ENCODE measurements around the gene CCDC6.

CCDC6 gene

DNA sequence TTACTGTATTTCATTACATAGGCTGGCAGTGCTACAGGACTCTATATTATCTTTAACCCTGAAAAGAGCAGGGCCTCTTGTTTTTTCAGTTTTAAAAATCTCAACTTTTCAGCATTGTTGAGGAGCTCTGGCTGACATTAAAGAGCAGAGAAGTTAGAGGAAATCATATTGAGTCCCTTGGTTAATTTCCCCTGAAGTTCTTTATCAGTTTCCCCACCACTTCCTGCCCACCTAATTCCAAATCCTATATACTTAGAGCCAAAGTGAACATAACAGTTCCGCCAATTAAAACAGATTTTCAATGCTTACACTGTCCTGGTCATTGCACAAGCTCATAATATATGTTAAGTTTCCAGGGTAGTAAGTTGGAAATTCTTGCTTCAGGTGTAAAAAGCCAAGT lies 87.1 kb downstream of the CCDC6 start:
- Histone ChIP-seq H3K4me1 (ENCODE audit: control insufficient read depth in 1 of 2, insufficient read depth in 1 of 2, low read depth in 1 of 2, low read length in 1 of 2) (no peaks in the 10 kb centered on the region), H3K27me3 (no peaks in the 10 kb centered on the region), H3K9me3 (no peaks in the 10 kb centered on the region), H3K36me3 (no peaks in the 10 kb centered on the region), H3K4me3 (ENCODE audit: low read depth in 1 of 2, low read length in 1 of 2) (no peak overlapping the region), H3K27ac (no peak overlapping the region)
- TF ChIP-seq, protein P1, sequence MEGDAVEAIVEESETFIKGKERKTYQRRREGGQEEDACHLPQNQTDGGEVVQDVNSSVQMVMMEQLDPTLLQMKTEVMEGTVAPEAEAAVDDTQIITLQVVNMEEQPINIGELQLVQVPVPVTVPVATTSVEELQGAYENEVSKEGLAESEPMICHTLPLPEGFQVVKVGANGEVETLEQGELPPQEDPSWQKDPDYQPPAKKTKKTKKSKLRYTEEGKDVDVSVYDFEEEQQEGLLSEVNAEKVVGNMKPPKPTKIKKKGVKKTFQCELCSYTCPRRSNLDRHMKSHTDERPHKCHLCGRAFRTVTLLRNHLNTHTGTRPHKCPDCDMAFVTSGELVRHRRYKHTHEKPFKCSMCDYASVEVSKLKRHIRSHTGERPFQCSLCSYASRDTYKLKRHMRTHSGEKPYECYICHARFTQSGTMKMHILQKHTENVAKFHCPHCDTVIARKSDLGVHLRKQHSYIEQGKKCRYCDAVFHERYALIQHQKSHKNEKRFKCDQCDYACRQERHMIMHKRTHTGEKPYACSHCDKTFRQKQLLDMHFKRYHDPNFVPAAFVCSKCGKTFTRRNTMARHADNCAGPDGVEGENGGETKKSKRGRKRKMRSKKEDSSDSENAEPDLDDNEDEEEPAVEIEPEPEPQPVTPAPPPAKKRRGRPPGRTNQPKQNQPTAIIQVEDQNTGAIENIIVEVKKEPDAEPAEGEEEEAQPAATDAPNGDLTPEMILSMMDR (IDR thresholded peaks at IDR 0.05) = no peak

DNA sequence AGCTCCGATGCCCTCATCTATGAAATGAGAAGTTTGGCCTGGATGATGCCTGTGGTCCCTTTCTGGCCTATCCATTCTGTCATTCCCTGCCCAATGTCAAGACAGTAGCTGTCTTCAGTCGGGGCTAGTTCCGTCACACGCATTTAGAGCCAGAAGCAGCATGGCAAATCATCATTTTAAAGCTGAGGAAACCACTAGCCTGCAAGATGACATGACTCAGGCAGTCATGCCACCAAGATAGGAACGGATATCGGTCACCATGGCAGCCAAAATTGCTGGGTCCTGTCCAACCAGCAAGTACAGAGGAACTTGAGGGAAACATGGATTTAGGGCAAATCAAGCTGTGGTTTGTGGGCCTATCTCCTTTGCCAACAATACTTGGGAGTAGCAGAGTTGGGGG lies 88.6 kb downstream of the CCDC6 start:
- TF ChIP-seq, protein P1 (IDR thresholded peaks at IDR 0.05) = no peak

DNA sequence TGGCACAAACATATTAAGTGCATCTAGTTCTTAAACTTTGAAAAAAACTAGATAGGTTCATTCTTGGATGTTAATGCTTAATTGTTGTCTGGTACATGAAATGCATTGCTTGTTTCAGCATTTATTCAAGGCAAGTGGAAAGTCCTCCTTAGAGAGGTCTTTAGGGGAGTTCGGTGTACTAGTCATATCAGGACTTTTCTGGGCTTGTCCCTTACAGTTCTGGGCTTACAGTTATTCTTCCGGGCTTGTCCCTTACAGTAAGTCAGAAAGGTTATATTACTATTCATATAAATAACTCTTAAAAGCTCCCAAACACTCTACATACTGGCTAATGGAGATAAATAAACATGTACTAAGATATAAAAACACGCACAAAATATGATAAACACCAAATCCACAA lies 91.5 kb downstream of the CCDC6 start:
- Histone ChIP-seq H3K9me3 (no peaks in the 10 kb centered on the region), H3K36me3 (peaks cover 10% of the 10 kb centered on the region), H3K4me1 (ENCODE audit: control insufficient read depth in 1 of 2, insufficient read depth in 1 of 2, low read depth in 1 of 2, low read length in 1 of 2) (no peaks in the 10 kb centered on the region), H3K27ac (no peak overlapping the region), H3K4me3 (ENCODE audit: low read depth in 1 of 2, low read length in 1 of 2) (no peak overlapping the region), H3K27me3 (no peaks in the 10 kb centered on the region)
- TF ChIP-seq, protein P1 (IDR thresholded peaks at IDR 0.05) = no peak

More for the DNA sequence above, 88.6 kb downstream of the CCDC6 start:
- Histone ChIP-seq H3K27me3 (no peaks in the 10 kb centered on the region), H3K9me3 (no peaks in the 10 kb centered on the region), H3K4me3 (ENCODE audit: low read depth in 1 of 2, low read length in 1 of 2) (no peak overlapping the region), H3K36me3 (no peaks in the 10 kb centered on the region), H3K4me1 (ENCODE audit: control insufficient read depth in 1 of 2, insufficient read depth in 1 of 2, low read depth in 1 of 2, low read length in 1 of 2) (no peaks in the 10 kb centered on the region), H3K27ac (no peak overlapping the region)

DNA sequence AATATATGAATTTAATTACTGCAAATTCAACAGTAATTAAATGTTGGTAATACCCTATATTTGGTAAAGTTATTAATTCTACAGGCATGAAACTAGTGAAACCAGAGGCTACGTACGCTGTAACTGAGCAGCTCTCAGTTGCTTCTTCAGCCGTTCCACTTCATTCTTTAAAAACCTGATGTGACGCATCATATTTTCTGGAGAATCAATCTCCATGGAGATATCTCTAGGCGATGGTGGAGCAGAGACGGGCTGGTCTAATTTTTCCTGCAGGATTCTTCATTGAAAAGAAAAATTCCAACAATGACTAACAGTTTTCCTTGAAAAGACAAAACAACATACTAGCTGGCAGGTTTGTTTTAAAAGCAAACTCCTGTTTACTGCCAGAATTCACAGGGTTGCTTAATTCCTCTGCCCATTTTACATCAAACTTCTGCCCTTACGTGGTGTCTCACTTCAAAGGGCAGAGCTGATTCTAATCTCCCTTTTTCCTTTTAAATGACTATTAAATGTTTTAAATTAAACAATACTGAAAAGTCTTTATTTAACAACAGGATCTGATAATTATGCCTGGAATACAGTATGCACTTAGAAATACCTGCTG lies 93.7 kb downstream of the CCDC6 start:
- H3K4me1 ChIP-seq (ENCODE audit: control insufficient read depth in 1 of 2, insufficient read depth in 1 of 2, low read depth in 1 of 2, low read length in 1 of 2) = no peaks in the 10 kb centered on the region
- peaks cover 10% of the 10 kb centered on the region for H3K36me3 ChIP-seq
- H3K27me3 ChIP-seq = no peaks in the 10 kb centered on the region
- H3K9me3 ChIP-seq = no peaks in the 10 kb centered on the region
- no peak overlapping the region for H3K27ac ChIP-seq
- TF ChIP-seq, protein P1 (IDR thresholded peaks at IDR 0.05) = no peak
- H3K4me3 ChIP-seq (ENCODE audit: low read depth in 1 of 2, low read length in 1 of 2) = no peak overlapping the region

DNA sequence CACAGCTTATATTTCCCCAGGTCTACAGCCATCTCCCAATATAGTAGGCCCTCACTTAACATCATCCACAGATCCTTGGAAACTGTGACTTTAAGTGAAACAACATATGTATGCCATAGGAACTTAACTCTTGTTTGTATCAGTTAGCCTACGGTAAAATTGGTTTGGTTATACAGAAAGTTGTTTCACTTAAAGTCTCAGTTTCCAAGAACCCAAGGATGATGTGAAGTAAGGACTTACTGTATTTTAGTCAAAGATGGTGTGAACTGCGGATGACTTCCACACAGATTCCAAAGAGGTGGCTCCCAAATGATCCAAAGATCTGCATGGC lies 96.7 kb downstream of the CCDC6 start:
- Histone ChIP-seq H3K4me1 (ENCODE audit: control insufficient read depth in 1 of 2, insufficient read depth in 1 of 2, low read depth in 1 of 2, low read length in 1 of 2) (no peaks in the 10 kb centered on the region), H3K27ac (no peak overlapping the region), H3K27me3 (no peaks in the 10 kb centered on the region), H3K36me3 (peaks cover 29% of the 10 kb centered on the region), H3K9me3 (no peaks in the 10 kb centered on the region), H3K4me3 (ENCODE audit: low read depth in 1 of 2, low read length in 1 of 2) (no peak overlapping the region)
- TF ChIP-seq, protein P1 (IDR thresholded peaks at IDR 0.05) = no peak

Data from neutrophil (primary cell).